ENCODE data around the gene CENPM. TPM values are rescaled to one million over a fixed set of nuclear protein-coding genes. Genes with fewer than 3 reads are reported as not detected.
A peak's percentile ranks its signal among the peaks of the same experiment; 100 is the strongest.

The CENPM gene
- total RNA-seq, 1 donor from 2014 or later: 3.7 TPM

DNA sequence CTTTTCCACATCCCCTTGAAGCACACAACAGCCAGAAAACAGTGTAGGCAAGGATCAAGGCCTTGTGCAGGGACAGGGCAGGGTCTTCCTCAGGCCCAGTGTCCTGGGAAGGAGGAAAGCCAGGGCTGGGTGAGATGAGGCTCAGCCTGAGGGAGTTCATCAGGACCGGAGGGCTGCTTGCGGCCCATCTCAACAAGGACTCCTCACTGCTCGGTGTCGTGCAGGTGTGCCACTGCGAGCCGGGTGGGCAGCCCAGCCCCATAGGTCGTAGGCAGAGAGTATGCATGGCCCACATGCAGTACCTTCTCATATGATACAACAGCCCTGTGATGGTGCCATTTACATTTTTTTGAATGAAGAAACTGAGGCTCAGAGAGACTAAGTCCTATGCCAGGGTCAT, 44.9 kb downstream of the CENPM start:
- DNase-seq (ENCODE audit: low spot score in 2 of 2) (no peak), FAIRE-seq (no peak)

DNA sequence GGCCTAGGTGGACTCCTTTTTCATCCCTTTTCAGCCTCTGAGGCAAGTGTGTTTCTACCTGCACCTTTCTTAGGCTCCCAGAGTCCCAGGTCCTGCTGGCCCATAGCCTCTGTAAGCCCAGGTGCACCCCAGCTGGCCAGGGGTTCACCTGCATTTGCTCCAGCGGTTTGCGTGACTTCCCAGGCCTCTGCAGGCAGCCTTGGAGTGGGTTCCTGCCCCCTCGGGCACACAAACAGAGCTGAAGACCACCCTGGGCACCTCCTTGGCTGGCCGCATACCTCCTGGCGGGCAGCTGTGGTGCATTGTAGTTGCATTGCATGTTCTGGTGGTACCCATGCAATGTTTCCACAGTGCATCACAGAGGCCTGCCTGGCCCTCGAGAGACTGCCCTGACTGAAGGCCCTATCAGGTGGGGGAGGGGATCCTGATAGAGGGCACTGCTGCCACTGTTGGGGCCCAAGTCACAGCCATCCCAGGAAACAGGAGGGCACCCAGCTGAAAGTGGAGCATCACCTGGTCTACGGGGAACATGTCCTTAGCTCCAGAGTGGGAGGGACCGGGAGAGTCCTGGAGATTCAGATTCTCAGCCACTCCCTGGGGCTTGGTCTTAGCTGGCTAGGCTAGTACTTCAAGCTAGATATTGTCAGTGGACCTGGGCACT, 46.2 kb downstream of the CENPM start:
- no peak for FAIRE-seq
- no peak for DNase-seq (ENCODE audit: low spot score in 2 of 2)

DNA sequence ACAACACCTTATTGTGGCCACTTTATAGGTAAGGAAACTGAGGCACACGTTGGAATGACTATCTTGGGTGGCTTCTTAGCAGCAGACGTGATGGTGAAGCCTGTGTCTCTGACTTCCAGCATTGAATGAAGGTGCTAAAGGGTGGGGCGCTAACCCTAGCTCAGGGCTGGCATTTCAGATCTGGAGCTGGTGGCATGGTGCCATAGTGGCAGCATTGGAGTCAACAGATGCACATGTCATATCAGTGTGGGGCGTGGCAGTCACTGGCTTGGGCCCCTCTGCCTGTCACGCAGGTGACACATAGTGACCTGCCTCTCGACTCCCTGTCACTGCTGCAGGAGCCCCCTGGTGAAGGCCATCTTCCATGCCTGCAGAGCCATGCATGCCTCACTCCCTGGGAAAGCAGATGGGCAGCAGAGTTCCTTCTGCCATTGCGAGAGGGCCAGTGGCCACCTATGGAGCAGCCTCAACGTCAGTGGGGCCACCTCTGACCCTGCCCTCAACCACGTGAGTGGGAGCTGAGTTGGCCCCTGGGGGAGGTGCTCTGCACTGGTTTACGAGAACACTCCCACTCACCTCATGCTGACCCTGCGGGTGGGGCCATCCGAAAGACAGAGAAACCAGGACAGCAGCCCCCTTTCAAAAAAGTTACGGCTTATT, 46.8 kb downstream of the CENPM start:
- no peak for FAIRE-seq
- DNase-seq (ENCODE audit: low spot score in 2 of 2): no peak

DNA sequence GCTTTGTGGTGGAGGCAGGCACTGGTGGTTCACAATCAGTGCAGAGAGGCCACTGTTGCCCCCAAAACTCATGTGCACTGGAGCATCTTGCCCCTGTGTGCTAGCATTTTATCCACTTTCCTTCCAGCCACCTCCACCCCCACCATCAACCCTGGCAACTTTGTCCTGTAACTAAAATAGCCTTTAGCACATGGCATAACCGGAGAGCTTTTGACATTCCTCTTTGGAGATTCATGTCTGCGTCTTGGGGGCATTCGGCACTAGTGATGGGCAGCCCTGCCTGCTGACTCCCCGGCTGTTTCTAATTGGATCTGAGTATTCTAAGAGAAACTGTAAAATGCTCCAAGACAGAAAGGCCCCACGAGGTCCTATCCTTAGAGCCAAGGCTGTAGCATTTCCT, 47.8 kb downstream of the CENPM start:
- no peak for DNase-seq (ENCODE audit: low spot score in 2 of 2)
- FAIRE-seq: no peak

DNA sequence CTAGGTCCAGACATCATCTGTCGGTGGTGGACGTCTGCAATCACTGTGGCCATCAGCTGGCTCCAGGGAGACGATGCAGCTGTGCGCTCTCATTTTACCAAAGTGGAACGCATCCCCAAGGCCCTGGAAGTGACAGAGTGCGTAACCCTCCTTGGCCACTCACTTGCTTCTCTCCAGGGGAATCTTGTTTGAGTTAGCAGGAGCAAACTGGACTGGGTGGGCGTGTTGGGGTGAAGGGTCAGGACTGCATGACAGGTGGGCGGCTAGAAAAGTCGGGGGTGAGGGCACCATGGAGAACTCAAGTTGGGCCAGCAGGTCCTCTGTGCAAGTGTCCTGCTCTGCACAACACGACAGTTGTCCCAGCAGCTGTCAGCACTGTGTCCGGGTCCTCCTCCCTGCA, 48.3 kb downstream of the CENPM start:
- DNase-seq (ENCODE audit: low spot score in 2 of 2) (no peak), FAIRE-seq (no peak)

DNA sequence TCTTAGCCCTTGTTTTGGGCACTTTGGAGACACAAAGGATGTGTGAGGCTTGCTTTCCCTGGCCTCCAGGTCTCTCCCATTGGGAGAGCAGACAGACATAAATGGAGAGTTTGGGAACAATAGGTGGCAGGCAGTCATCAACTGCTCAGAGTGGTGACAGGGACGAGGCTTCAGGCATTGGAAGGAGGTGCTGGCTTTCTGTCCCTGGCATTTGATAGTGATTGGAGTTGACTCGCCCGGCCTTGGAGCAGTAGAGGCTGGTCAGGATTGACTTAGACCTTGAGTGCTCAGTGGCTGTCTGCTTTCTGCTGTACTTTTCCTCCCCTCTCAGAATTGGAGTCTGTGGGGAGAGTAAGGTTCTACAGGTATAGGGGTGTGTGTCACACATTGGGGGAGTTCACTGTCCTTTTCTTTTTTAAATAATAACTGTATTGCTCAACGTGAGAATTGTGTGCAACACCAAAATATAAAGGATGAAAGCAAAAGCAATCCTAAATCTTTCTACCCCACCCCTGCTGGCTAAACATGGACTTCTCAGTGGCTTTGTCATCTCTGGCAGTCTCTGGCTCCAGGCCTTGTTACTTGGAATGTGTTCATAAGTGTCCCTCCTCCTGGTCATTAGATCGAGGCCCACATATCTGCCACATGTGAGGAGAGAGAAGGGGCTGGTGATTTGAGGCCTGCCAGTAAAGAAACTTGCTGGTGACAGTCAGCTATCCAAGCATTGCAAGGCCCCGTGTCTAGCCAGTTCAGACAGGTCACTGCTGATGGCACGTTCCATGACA, 53.2 kb downstream of the CENPM start:
- FAIRE-seq (no peak), DNase-seq (ENCODE audit: low spot score in 2 of 2) (no peak)

DNA sequence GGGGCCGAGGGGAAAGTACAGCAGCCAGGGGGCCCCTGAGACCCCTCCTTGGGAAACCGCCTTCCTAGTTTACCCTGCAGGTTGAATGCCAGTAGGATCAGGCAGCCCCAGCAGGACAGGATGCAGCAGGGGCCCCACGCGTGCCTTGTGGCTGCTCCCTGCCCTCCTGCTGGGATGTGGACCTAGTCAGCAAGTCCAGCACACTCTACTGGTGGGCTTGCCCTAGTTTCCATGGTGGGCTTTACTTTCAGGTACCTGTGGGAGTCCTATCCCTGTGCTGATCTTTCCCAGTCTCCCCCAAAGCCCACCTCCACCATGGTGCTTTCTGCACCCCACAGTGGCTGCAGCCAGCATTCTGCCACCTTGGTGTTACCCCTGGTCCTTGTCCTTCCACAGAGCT, 54.2 kb downstream of the CENPM start:
- DNase-seq (ENCODE audit: low spot score in 2 of 2) (no peak), FAIRE-seq (no peak)

DNA sequence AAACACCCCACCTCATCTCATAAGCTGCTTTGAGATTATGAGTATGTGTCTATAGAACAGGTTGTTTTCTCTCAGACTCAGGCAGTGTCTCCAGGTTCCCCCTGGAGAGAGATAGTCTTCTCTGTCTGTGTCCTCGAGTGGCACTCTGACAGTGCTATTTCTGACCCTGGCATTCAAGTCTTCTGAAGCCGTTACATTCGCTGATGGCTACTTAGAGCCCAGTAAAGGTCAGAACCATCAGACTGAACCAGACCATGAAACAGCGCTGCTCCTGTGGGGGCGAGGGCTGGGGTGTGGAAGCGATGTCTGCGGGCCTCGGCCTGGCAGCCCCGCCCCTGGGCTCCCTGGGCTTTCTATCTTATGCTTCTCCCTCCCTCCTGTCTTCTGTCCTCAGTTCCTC, 55.5 kb downstream of the CENPM start:
- DNase-seq (ENCODE audit: low spot score in 2 of 2) (no peak), FAIRE-seq (no peak)

Small RNA genes within 50 kb of the gene (small RNA-seq; reads per million reads assigned to genes)
- 1.5 reads per million, percentile 77 among the genes with 10 or more reads in this experiment for gene MIR33A

Other genes starting within 250 kb of the CENPM start
- 0.41 TPM for gene MEI1, start 247.6 kb downstream of the CENPM start, total RNA-seq
- 14.3 TPM for gene CCDC134, start 146.5 kb downstream of the CENPM start, total RNA-seq
- 56.3 TPM for gene SREBF2, start 114.0 kb downstream of the CENPM start, total RNA-seq
- gene SHISA8, start 32.1 kb downstream of the CENPM start, total RNA-seq: not detected
- under 0.01 TPM for gene TNFRSF13C, start 20.3 kb downstream of the CENPM start, total RNA-seq
- 123 TPM for gene SEPTIN3, start 22.3 kb upstream of the CENPM start, total RNA-seq
- gene WBP2NL, start 51.6 kb upstream of the CENPM start, total RNA-seq: 4.5 TPM
- 13.5 TPM for gene NAGA, start 123.7 kb upstream of the CENPM start, total RNA-seq
- 4.5 TPM for gene PHETA2, start 127.1 kb upstream of the CENPM start, total RNA-seq
- 20.0 TPM for gene SMDT1, start 132.5 kb upstream of the CENPM start, total RNA-seq
- gene NDUFA6, start 143.6 kb upstream of the CENPM start, total RNA-seq: 57.1 TPM
- gene CYP2D6, start 183.7 kb upstream of the CENPM start, total RNA-seq: 2.0 TPM

Data from frontal cortex (tissue), 4 donors.